ENCODE results near the gene CHST5. TPM values are rescaled to one million over a fixed set of nuclear protein-coding genes. Genes with fewer than 3 reads are reported as not detected.
A peak's percentile ranks its signal among the peaks of the same experiment; 100 is the strongest.

CHST5 gene
- total and polyA plus RNA-seq, 9 of the 15 experiments (the other 6 are each of a cell fraction or from before 2014, with no cell fraction given), result 0.06 to 0.21 (median 0.14) TPM; not detected in 5

- ATAC-seq, result no peak
- Histone ChIP-seq H3K9ac (ENCODE audit: insufficient read depth in 1 of 2, low read depth in 2 of 2, low read length in 2 of 2) (no peak overlapping the region), H2AFZ (ENCODE audit: low read depth, low read length) (no peak overlapping the region), H3K79me2 (ENCODE audit: control insufficient read depth, insufficient read depth, low read length) (no peaks in the 10 kb centered on the region), H3K4me3 (no peak overlapping the region), H3K27ac (ENCODE audit: extremely low read depth, low read depth, low read length) (no peak overlapping the region), H3K9me3 (replicated peaks; ENCODE audit: control insufficient read depth, insufficient read depth, low read depth, low read length) (no peaks in the 10 kb centered on the region), H3K4me1 (replicated peaks in 1 of 2; ENCODE audit: control insufficient read depth in 2 of 2, insufficient read depth in 2 of 2, low read length in 2 of 2) (peaks cover 5 to 16% of the 10 kb centered on the region in 2 experiments; a peak in 3 of 5 replicates), H4K20me1 (replicated peaks; ENCODE audit: control insufficient read depth, insufficient read depth, low read length) (peaks cover 5% of the 10 kb centered on the region), H3K9me1 (ENCODE audit: control insufficient read depth, insufficient read depth, low read length) (no peaks in the 10 kb centered on the region), H3K27me3 (ENCODE audit: control insufficient read depth in 2 of 2, insufficient read depth in 2 of 2, low read length in 2 of 2) (peaks cover 3 to 21% of the 10 kb centered on the region in 2 experiments; a peak in 4 of 5 replicates), H3K4me2 (ENCODE audit: insufficient read depth, low read length) (no peak overlapping the region), H3K36me3 (ENCODE audit: control insufficient read depth, insufficient read depth, low read length) (no peaks in the 10 kb centered on the region)
- intact Hi-C loops (cut with micrococcal nuclease), result loop anchor here (2.0 kb wide), 1 partner anchor 35 kb away; no protein-coding TSS in a partner anchor
- ChIA-PET CTCF (ENCODE audit: low intra/inter-chr PET ratio) (no interaction called here), POLR2A (interaction anchor here (0.7 kb wide), 1 partner anchor 9 kb away, joined by 3 read pairs; no protein-coding TSS in a partner anchor)
- BruUV-seq (replicated peaks), result no TSS peak
- 12% methylated on average over 3 of the region's 3 CpGs for WGBS (ENCODE audit: insufficient coverage, low coverage, missing lambda C conversion rate)
- in situ Hi-C loops (cut with MboI), result loop anchor here (5.0 kb wide), 1 partner anchor 36 kb away; no protein-coding TSS in a partner anchor
- TF ChIP-seq ATF1 (CRISPR knock-in tag; IDR thresholded peaks at IDR 0.05) (no peak), ATF1 (tag; IDR thresholded peaks at IDR 0.05) (peak; percentile 57), NR2C2 (CRISPR knock-in tag; IDR thresholded peaks at IDR 0.05) (no peak), NR2C2 (tag; IDR thresholded peaks at IDR 0.05) (peak; percentile 15; the same call in 1 of the 2 replicates), SMAD3 (CRISPR knock-in tag; conservative IDR thresholded peaks at IDR 0.05) (no peak), ELK3 (CRISPR knock-in tag; IDR thresholded peaks at IDR 0.05) (no peak), TRIM28 (IDR thresholded peaks at IDR 0.05) (0 out of 2 replicates have a peak, but pooled peaks have one; percentile 28), TRIM24 (IDR thresholded peaks at IDR 0.05) (peak in 1 of 2 experiments; percentile 10; a peak in 1 of 4 replicates), DLX4 (CRISPR knock-in tag; IDR thresholded peaks at IDR 0.05) (no peak), CREM (IDR thresholded peaks at IDR 0.05; ENCODE audit: low read depth) (peak; percentile 41; the same call in 1 of the 2 replicates), SREBF2 (CRISPR knock-in tag; IDR thresholded peaks at IDR 0.05) (no peak), BRD4 (IDR thresholded peaks at IDR 0.05) (no peak), ZNF263 (CRISPR knock-in tag; IDR thresholded peaks at IDR 0.05; ENCODE audit: borderline replicate concordance) (no peak)
- DNase-seq (ENCODE audit: extremely low read depth in 1 of 4, low spot score in 3 of 4), result no peak
- FAIRE-seq, result no peak
Observed at GRCh38 chr16:75506107-75506506, 29.8 kb downstream of the CHST5 start.

All from K562 (cell line).